HG02623 (cell line): ENCODE data around the gene OR5H2.

Source experiments
- ATAC-seq: cut with Tn5 transposase; IDR thresholded peaks from one replicate; pipeline ENCODE4 v1.9.1; 2021; ENCODE audit warnings: moderate library complexity; ENCODE audit not compliant: unreplicated experiment

Gene OR5H2

DNA sequence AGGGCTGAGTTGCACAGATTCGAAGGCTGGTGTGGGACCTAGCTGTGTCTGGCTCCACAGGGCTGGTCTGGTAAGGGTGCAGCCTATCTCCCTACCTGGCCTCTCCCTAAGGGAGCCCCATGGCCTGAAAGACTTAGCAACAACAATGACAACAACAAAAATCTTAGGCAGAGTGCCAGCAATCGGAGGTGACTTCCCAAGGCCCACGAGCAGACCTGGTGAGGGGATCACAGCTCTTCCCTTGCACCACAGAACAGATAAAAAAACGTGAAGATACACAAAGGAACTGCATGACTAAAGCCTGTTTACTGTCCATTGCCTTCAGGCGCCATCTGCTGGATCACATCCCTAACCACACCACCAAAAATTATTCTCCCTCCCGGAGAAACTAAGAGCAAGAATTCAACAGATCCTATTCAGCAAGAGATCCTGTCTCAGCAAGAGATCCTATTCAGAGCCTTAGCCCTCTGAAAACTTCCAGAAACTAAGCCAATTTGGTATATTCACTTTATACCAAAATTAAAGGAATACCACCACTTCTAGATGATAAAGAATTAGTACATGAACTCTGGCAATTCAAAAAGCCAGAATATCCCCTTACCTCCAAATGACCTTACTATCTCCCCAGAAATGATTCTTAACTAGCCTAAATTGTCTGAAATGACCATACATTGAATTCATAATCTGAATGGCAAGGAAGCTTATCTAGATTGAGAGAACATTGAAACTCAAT lies 47.3 kb downstream of the OR5H2 start:
- peak; percentile 67 for ATAC-seq

DNA sequence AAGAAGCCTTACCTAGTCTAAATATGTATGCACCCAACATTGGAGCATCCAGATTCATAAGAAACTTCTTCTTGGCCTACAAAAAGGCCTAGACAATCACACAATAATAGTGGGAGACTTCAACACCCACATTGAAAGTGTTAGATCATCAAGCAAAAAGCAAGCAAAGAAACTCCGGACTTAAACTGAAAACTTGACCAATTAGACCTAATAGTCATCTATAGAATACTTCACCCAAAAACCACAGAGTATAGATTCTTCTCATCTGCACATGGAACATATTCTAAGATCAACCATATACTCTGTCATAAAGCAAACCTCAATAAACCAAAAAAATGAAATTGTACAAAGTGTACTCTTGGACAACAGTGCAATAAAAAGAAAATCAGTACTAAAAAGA lies 49.0 kb downstream of the OR5H2 start:
- no peak for ATAC-seq
